AG10803 (cell line): Measurements from ENCODE around the gene NEURL1.
A peak's percentile ranks its signal among the peaks of the same experiment; 100 is the strongest.

Source experiments
- DNase-seq: peaks from one replicate; pipeline ENCODE4 v3.0.0; 2010; ENCODE audit warnings: low read depth
- H3K4me3 ChIP-seq: 2 replicates; pipeline ENCODE4 v1.5.1; 2011; ENCODE audit warnings: mild to moderate bottlenecking, low read length, control low read depth
- CTCF ChIP-seq: conservative IDR thresholded peaks from 2 replicates; pipeline ENCODE4 v1.5.1; 2011; ENCODE audit warnings: mild to moderate bottlenecking, low read length, control low read depth, inconsistent platforms

The NEURL1 gene

GRCh38 chr10:103550229-103550628 lies 56.7 kb downstream of the NEURL1 start:
- no peak for DNase-seq
- H3K4me3 ChIP-seq: no peak overlapping the region
- TF ChIP-seq CTCF: no peak

- DNase-seq: no peak
- no peak for TF ChIP-seq CTCF
- H3K4me3 ChIP-seq: no peak overlapping the region
Measured at GRCh38 chr10:103551619-103552602, 58.4 kb downstream of the NEURL1 start.

GRCh38 chr10:103552856-103553742 lies 59.6 kb downstream of the NEURL1 start:
- no peak for DNase-seq
- TF ChIP-seq CTCF: no peak
- H3K4me3 ChIP-seq: no peak overlapping the region

GRCh38 chr10:103553743-103554487 lies 60.4 kb downstream of the NEURL1 start:
- DNase-seq: no peak
- no peak overlapping the region for H3K4me3 ChIP-seq

GRCh38 chr10:103554488-103555324 lies 61.2 kb downstream of the NEURL1 start:
- peak overlapping the region; percentile 38 for H3K4me3 ChIP-seq
- peak; percentile 51 for DNase-seq
- no peak for TF ChIP-seq CTCF

More at GRCh38 chr10:103553743-103554487, 60.4 kb downstream of the NEURL1 start:
- TF ChIP-seq CTCF: no peak

GRCh38 chr10:103555325-103555649 lies 61.8 kb downstream of the NEURL1 start:
- H3K4me3 ChIP-seq: peak overlapping the region; percentile 36
- no peak for TF ChIP-seq CTCF
- no peak for DNase-seq
